Lung (tissue), 12 donors: ENCODE results near the gene WWC2. TPM values are rescaled to one million over a fixed set of nuclear protein-coding genes. Genes with fewer than 3 reads are reported as not detected.
A peak's percentile ranks its signal among the peaks of the same experiment; 100 is the strongest.

Experiments used
- ATAC-seq: fragments of 200-7000 bp; cut with Tn5 transposase; one replicate; pipeline ENCODE4 v1.9.1; 2020; ENCODE audit warnings: moderate number of reproducible peaks; ENCODE audit not compliant: insufficient read depth, low FRiP score
- DNase-seq, 3 donors: peaks; one replicate each; pipeline ENCODE4 v3.0.0-alpha.2; 2013 to 2017
- H3K27ac ChIP-seq, 2 donors: one replicate each; pipeline ENCODE4 v1.5.1; 2013; ENCODE audit warnings: mild to moderate bottlenecking in 2 of 2, moderate library complexity in 2 of 2, control low read depth in 1 of 2, inconsistent platforms in 1 of 2, low read depth in 1 of 2, low read length in 1 of 2
- H3K27me3 ChIP-seq, 3 donors: one replicate each; pipeline ENCODE4 v1.5.1; 2013; ENCODE audit warnings: low read length in 2 of 3; ENCODE audit not compliant: control insufficient read depth in 3 of 3, insufficient read depth in 3 of 3
- H3K36me3 ChIP-seq, 4 donors: one replicate each; pipeline ENCODE4 v1.5.1; 2013; ENCODE audit warnings: low read length in 4 of 4, mild to moderate bottlenecking in 1 of 4, moderate library complexity in 1 of 4; ENCODE audit not compliant: control insufficient read depth in 4 of 4, insufficient read depth in 4 of 4
- H3K4me1 ChIP-seq, 5 donors: one replicate each; pipeline ENCODE4 v1.5.1; 2013; ENCODE audit warnings: low read length in 5 of 5, mild to moderate bottlenecking in 2 of 5, moderate library complexity in 1 of 5; ENCODE audit not compliant: control insufficient read depth in 5 of 5, insufficient read depth in 5 of 5
- H3K4me3 ChIP-seq: one replicate; pipeline ENCODE4 v1.5.1; 2013; ENCODE audit warnings: mild to moderate bottlenecking, control low read depth, moderate library complexity
- H3K9ac ChIP-seq, 2 donors: one replicate each; pipeline ENCODE4 v1.5.1; 2013; ENCODE audit warnings: low read length in 2 of 2, control low read depth in 1 of 2; ENCODE audit not compliant: insufficient read depth in 1 of 2
- H3K9me3 ChIP-seq, 4 donors: one replicate each; pipeline ENCODE4 v1.5.1; 2013; ENCODE audit warnings: low read length in 3 of 4, mild to moderate bottlenecking in 1 of 4, moderate library complexity in 1 of 4; ENCODE audit not compliant: control insufficient read depth in 4 of 4, insufficient read depth in 3 of 4
- WGBS, 2 donors: extraction: QIAGEN DNeasy Blood & Tissue Kit; methylation state at CpG; one replicate each; pipeline ENCODE4 v1.1.7; 2013; 5-methylcytosine and 5-hydroxymethylcytosine counted together
- polyA plus RNA-seq, 2 donors: library from polyadenylated mRNA; stranded (reverse); fragments of 200-250 nt; gene quantifications; one replicate each; pipeline ENCODE4 v1.2.1, GENCODE V29; 2013
- total RNA-seq, 2 donors: library from RNA; depleted of rRNA in 1 of 2; stranded (reverse); fragments of >200 nt in 1 of 2; gene quantifications; one replicate each; pipeline ENCODE4 v1.2.1, GENCODE V29; 2014 to 2021
- TF ChIP-seq, protein P1 (sequence below): IDR thresholded peaks from 2 replicates; pipeline ENCODE4 v1.5.1; 2012; ENCODE audit warnings: mild to moderate bottlenecking; ENCODE audit errors: control extremely low read depth, extremely low read depth
- donor health status: control.
- donor health status: control.
- donor health status: Bipolar disorder and iron deficiency.
- donor health status: healthy.
- donor health status: DM: yes; HTN: yes; CAD: no.

WWC2 gene
- total and polyA plus RNA-seq, 4 donors, result 15.6 to 124 (median 45.2) TPM

DNA sequence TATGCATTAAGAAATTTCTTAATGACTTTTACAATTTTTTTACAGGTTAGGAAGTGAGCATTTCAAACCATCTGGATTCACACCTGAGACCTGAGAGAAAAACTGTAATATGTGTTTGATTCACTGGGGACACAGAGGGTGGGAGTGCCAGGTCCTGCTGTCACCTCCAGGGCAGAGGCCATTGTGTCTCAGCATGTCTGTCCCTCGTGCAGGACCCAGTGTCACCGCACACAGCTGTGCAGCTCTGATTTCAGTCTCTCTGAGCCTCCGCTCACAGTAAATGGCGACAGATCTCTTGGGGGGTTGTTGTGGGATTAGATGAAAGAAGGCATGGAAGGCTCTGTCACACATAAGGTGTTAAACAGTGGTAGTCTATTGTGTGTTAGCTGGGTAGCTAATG lies 246.2 kb downstream of the WWC2 start:
- Histone ChIP-seq H3K36me3 (no peaks in the 10 kb centered on the region), H3K9ac (no peak overlapping the region), H3K4me3 (no peak overlapping the region), H3K4me1 (peaks cover 0 to 6% (median 0%) of the 10 kb centered on the region in 5 donors), H3K9me3 (peaks cover 0 to 1% (median 0%) of the 10 kb centered on the region in 4 donors), H3K27ac (no peak overlapping the region), H3K27me3 (no peaks in the 10 kb centered on the region)
- 92 to 95% methylated on average over 4 of the region's 4 CpGs for WGBS, 2 donors
- DNase-seq, result peak in 1 of 3 donors; percentile 3
- TF ChIP-seq, protein P1, sequence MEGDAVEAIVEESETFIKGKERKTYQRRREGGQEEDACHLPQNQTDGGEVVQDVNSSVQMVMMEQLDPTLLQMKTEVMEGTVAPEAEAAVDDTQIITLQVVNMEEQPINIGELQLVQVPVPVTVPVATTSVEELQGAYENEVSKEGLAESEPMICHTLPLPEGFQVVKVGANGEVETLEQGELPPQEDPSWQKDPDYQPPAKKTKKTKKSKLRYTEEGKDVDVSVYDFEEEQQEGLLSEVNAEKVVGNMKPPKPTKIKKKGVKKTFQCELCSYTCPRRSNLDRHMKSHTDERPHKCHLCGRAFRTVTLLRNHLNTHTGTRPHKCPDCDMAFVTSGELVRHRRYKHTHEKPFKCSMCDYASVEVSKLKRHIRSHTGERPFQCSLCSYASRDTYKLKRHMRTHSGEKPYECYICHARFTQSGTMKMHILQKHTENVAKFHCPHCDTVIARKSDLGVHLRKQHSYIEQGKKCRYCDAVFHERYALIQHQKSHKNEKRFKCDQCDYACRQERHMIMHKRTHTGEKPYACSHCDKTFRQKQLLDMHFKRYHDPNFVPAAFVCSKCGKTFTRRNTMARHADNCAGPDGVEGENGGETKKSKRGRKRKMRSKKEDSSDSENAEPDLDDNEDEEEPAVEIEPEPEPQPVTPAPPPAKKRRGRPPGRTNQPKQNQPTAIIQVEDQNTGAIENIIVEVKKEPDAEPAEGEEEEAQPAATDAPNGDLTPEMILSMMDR, result no peak
- no peak for ATAC-seq

DNA sequence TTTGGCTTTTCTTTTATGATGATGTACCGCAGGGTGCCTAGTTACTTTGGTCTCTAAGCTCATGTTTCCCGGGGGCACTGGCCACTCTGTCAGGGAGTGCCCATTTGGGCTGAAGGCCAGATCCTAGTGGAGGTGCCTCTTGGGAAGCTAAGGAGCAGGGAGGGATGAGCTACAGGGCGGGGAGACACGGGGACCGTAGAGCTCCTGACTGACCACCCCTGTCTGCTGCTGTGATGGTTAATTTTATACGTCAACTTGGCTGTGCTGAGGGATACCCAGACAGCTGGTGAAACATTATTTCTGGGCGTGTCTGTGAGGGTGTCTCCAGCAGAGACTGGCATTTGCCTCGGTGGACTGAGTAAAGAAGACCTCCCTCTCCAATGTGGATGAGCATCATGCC lies 248.1 kb downstream of the WWC2 start:
- DNase-seq (no peak), ATAC-seq (no peak)
- peaks cover 0 to 6% (median 0%) of the 10 kb centered on the region in 5 donors for H3K4me1 ChIP-seq
- H3K36me3 ChIP-seq, result no peaks in the 10 kb centered on the region
- WGBS, 2 donors, result 89 to 95% methylated on average over 8 of the region's 8 CpGs
- TF ChIP-seq, protein P1, result no peak
- no peaks in the 10 kb centered on the region for H3K27me3 ChIP-seq
- peaks cover 0 to 1% (median 0%) of the 10 kb centered on the region in 4 donors for H3K9me3 ChIP-seq
- H3K9ac ChIP-seq, result no peak overlapping the region
- H3K27ac ChIP-seq, result no peak overlapping the region
- no peak overlapping the region for H3K4me3 ChIP-seq

DNA sequence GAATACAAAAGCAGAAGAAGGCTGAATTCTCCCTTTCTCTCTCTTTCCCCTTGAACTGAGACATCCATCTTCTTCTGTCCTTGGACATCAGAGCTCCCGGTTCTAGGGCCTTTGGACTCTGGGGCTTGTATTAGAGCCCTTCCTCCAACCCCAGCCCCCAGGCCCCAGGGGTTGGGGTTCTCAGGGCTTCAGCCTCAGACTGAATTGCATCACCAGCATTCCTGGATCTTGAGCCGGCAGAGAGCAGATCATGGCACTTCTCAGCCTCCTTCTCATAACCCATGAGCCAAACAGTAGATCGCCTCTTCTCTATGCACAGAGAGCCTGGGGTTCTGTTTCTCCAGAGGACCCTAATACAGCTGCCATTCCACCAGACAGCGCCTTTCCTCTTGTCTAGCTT lies 248.5 kb downstream of the WWC2 start:
- H3K9ac ChIP-seq, result no peak overlapping the region
- H3K4me3 ChIP-seq, result no peak overlapping the region
- ATAC-seq, result no peak
- DNase-seq, result no peak
- H3K4me1 ChIP-seq, result peaks cover 0 to 6% (median 0%) of the 10 kb centered on the region in 5 donors
- no peak overlapping the region for H3K27ac ChIP-seq
- H3K27me3 ChIP-seq, result no peaks in the 10 kb centered on the region
- TF ChIP-seq, protein P1, result no peak
- 84 to 85% methylated on average over 4 of the region's 4 CpGs for WGBS, 2 donors
- no peaks in the 10 kb centered on the region for H3K36me3 ChIP-seq
- peaks cover 0 to 1% (median 0%) of the 10 kb centered on the region in 4 donors for H3K9me3 ChIP-seq

DNA sequence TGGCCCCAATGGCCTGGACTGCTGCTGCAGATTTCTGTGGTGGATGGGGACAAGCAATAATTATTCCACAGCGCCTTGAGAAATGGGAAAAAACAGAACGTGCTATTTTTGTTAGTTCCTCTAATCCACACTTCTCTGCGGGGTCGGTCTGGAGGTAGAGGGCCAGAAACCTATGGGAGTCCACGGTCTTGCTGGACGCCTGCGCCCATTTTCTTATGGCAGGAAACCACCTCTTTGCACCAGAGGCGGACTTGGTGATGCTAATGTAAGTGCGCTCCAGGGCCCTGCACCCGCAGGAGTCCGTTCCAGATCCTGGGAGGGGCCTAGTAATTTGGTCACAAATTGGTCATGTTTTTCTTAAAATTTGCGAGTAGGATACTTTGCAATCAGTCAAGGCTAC lies 249.1 kb downstream of the WWC2 start:
- 72 to 84% methylated on average over 12 of the region's 12 CpGs for WGBS, 2 donors

More for the DNA sequence above, 249.1 kb downstream of the WWC2 start:
- DNase-seq, result no peak
- ATAC-seq, result no peak
- TF ChIP-seq, protein P1, result no peak
- H3K4me3 ChIP-seq, result no peak overlapping the region
- no peak overlapping the region for H3K27ac ChIP-seq
- H3K9me3 ChIP-seq, result peaks cover 0 to 1% (median 0%) of the 10 kb centered on the region in 4 donors
- no peaks in the 10 kb centered on the region for H3K36me3 ChIP-seq
- H3K9ac ChIP-seq, result no peak overlapping the region
- H3K27me3 ChIP-seq, result no peaks in the 10 kb centered on the region
- peaks cover 0 to 5% (median 0%) of the 10 kb centered on the region in 5 donors for H3K4me1 ChIP-seq
